NCI-H82 treated with DMSO at 0.1 percent for 48 hours (cell line): ENCODE measurements around the gene THY1.
"Not testable (repeated sequence)": the region's sequence is repeated elsewhere in the genome, so short reads cannot be mapped to it uniquely, and the experiment has no call there.

ENCODE experiments used
- DNase-seq: peaks from one replicate; lab custom pipeline; 2025; ENCODE audit not compliant: unreplicated experiment; lab: John Stamatoyannopoulos, UW

Gene THY1

DNA sequence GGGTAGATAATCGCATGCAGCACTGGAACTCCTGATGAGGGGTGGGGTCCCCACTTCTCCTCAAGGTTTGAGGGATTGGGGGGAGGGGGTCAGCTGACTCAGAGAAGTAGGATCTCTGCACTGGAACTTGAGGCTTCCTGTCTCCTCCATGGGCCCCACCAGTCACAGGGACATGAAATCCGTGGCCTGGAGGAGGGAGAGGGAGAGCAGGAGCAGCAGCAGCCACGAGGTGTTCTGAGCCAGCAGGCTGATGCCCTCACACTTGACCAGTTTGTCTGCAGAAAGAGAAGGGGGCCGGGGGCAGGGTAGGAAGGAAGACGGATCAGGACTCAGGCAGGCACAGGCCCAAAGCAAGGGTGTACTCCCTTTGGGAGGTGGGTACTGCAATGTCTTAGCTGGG lies 3.7 kb downstream of the THY1 start:
- no peak for DNase-seq

DNA sequence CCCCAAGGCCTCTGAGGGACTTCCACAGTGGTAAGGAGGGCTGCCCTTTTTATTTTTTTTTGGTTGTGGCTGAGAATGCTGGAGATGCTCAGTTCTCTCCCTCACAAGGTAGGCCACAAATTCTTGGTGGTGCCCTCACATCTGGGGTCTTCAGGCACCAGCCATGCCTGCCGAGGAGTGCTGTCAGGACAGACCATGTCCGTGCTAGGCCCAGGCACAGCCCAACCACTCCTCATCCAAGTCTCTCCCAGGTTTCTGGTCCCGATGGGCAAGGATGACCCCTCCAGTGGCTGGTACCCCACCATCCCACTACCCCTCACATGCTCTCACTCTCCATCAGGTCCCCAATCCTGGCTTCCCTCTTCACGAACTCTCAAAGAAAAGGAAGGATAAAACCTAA lies 4.2 kb downstream of the THY1 start:
- no peak for DNase-seq

DNA sequence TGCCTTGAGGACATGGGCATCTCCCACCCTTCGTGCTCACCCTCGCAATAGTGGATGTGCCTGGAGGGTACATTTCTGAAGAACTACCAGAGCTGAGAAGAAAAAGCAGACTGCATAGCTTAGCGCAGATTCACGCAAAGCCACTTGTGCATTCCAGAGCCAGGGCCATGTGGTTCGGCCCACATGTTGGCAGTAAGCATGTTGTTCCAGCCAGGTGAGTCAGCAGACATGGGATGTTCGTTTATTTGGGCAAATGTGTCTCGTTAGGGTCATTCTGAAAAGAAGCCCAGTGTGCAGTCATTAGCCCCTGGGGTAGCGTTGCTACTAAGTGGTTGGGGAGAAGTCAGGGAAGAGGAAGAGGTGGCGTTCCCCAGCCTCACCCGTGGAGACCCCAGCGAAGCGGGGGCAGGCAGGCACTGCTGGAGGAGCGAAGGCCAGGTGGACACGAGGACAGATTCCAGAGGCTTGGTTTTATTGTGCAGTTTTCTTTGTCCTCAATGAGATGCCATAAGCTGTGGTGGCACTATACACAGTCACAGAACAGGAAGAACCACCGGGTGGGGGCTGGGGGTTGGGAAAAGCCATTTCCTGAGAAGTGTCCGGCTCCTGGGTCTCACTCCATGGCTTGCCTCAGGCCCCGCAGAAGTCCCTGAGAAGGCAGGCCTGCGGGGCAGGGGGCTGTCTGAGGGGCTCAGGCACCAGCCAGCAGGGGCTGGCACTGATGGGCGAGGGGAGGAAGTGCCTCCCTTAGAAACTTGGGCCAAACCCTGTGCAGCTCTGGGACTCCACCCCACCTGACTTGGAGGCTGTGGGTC lies 5.0 kb downstream of the THY1 start:
- DNase-seq = no peak

DNA sequence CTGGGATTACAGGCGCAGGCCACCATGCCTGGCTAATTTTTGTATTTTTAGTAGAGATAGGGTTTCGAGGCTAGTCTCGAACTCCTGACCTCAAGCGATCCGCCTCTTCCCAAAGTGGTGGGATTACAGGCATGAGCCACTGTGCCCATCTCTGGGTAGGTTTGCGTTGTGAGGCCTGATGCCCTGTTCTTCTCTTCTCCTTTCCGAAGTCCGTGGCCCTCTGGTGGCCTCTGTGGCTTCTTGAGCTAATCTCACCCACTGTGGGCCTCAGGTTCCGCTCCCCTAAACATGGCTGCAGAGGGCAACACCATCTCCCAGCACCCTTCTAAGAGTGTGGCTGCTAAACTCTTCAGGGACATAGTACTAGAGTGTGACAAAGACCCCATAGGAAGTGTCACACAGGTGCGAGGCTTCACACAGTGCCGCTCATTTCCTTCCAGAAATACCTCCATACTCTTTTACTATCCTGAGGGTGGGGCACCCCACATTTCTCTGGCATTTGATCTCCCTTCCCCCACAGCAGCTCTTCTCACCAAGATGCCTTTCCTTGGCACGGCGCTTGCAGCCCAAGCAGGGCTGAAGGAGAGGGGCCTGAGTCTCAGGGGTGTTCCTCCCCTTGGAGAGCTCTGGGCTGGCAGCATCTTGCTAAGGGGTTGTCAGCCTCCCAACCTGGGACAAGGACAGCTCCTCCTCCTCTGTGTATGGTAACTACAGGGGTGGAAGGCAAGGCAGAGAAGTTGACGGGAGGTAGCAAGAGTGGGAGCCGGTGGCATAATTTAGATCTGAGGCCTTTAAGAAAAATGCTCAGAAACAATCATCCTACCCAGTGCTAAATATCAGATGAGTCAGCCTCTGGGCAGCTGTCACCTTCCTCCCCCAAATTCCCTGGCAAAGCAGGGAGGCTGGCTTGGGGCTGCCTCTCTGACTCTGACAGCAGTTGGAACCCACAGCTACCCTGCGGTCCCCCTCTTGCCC lies 6.1 kb downstream of the THY1 start:
- no peak for DNase-seq

DNA sequence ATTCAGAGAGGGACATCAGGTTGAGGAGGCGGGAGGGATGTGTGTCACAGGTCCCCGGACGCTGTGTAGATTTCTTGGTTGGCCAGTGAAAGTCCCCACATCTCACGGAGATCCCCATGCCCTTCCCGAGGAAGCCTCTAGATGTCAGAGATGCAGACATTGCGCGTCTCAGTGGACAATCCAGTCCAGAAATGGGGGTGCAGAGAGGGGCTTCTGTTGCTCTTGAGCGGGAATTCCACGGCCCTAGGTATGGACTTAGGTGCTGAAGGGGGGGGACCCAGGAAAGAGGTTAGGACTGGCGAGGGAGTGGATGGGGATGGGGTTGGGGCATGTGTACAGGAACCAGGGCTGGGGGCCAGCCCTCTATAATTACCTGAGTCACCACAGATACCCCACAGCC lies 7.0 kb downstream of the THY1 start:
- no peak for DNase-seq

DNA sequence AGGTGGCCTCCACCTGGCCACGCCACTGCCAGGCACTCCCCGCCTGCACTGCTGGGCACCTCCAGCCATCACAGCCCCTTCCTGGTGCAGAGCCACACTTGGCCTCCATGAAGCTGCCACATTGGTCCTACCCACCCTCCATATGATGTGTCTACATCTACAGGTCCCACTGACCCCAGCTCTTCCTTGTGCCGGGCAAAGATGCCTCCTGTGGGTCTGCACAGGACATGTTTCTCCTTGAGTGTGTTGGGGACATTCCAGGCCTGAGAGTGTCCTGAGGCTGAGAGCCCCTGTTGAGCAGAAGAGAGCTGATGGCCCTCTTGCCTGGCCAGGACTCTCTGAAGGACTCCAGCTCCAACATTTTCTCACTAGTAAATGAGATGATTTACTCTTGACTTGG lies 7.5 kb downstream of the THY1 start:
- no peak for DNase-seq

DNA sequence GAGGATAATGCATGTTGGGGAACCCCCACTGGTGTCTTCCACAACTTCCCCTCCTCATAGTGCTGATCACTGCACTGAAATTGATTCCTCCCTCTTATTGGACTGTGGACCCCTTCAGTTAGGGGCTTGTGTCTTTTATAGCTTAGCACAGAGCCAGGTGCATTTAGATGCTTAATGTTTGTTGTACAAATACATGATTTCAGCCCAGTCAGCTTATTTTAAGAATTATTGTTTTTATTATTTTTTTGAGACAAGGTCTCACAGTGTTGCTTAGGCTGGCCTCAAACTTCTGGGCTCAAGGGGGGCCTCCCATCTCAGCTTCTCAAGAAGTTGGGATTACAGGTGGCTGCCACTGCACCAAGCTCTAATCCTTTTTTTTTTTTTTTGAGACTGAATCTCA lies 8.2 kb downstream of the THY1 start:
- no peak for DNase-seq

DNA sequence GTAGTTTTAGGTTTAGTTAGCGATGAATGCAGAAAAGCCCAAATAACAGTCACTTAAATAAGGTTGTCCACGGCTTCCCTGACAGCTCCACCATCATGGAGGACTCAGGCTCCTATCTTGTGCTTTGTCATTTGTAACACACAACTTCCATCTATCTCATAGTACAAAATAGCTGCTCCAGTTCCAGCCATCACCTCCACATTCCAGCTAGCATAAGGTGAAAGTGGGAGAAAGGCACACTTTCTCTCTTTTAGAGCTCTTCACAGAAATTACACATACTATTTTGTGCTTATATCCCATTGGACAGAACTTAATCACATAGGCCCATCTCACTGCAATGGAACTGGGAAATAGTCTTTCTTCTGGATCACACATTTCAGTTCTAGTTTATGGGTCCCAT lies 8.7 kb downstream of the THY1 start:
- no peak for DNase-seq

DNA sequence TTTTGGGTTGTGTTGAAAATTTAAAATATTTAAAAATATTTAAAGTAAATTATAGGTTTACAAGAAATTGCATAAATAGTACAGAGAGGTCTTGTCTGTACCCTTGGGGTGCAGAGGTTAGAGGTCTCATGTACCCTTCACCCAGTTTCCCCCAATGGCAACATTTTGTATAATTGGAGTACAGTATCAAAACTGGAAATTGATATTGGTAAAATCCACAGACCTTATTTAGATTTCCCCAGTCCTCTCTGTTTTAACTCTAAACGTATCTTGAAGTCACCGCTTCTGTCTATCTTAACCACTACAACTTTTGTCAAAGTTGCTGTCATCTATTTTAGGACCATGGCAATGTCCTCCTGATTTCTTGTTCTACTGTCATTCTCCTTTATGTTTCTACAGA lies 10.9 kb downstream of the THY1 start:
- no peak for DNase-seq

DNA sequence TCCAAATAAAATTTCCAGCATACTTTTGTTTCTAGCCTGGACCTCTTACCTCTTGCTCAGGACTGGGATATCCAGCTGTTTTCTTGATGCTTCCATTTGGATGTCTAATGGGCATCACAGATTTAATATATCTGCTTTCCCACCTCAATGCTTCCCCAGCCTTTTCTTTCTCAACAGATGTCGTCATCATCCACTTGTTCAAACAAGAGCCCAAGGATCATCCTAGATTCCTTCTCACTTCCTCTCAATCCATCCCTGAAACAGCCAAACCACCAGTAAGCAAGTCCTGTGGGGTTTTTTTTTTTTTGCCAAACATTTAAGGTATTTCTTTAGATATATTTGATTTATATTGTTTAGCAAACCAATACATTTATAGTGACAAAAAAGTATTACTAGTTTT lies 12.5 kb downstream of the THY1 start:
- no peak for DNase-seq

DNA sequence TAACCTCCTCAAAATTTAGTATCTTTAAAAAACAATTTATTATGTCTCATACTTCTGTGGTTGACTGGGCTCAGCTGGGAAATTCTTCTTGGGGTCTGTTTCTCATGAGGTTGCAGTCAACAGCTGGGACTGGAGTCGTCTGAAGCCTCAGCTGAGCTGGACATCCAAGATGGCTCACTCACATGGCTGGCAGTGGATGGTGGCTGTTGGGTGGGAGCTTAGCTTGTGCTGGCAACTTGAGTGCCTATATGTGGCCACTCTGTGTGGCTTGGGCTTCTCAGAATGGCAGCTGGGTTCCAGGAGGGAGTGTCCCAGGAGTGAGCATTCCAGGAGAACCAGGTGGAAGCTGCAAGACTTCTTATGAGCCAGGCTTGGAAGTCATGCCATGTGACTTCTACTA lies 13.2 kb downstream of the THY1 start:
- DNase-seq = no peak

DNA sequence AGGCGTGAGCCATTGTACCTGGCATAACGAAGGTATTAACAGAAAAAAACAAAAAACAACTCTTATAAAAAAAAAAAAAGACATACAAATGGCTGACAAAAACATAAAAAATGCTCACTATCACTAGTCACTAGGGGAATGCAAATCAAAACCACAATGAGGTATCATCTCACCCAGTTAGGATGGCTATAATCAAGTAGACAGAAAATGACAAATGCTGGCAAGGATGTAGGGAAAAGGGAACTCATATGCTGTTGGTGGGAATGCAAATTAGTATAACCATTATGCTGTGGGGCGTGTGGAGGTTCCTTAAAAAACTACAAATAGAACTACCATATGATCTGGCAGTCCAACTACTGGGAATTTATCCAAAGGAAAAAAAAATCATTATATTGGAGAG lies 17.0 kb downstream of the THY1 start:
- DNase-seq = no peak

DNA sequence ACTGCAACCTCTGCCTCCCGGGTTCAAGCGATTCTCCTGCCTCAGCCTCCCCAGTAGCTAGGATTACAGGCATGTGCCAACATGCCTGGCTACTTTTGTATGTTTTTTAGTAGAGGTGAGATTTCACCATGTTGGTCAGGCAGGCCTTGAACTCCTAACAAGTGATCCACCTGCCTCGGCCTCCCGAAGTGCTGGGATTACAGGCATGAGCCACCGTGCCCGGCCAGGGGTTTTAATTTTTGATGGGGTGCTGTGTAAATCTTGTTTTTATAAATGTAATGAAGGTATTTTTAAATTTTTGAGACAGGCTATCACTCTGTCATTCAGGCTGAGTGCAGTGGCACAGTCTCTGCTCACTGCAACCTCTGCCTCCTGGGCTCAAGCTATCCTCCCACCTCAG lies 17.5 kb downstream of the THY1 start:
- not testable (repeated sequence) for DNase-seq

DNA sequence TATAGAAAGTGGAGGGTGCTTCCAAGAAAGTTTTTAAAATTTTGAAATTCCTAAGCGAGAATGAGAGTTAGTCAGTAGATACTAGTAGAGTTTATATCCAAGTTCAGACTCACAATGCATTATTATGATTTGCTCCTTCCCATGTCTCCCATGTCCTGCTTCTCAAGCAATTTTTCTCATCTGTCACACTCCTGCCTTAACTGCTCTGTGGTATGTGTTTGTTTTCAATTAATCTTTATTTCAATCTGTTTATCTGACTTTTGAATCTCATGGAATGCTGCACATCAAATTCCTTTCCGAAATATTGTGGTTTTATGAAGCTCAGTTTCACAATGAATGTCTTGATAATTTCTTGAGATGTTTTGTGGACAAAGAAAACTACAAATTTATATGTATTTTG lies 18.1 kb downstream of the THY1 start:
- no peak for DNase-seq

DNA sequence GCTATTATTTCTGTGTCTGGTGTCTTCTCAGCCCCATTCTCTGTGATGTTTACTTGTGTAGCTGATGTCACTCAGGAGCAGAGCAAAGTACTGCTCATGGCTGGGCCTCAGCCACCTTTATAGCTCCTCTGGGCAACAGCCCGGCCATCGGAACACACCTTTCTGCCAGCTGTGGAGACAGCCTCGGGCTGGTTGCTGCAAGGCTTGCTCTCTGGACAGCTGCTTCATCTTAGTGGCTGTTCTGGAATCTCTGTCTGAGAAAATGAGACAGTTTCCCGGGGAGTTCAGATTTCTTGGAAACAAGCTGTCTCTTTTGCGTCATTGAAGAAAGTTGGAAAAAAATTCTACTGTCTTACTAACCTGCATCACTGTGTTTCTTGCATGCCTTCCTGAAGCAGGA lies 20.0 kb downstream of the THY1 start:
- DNase-seq = no peak

DNA sequence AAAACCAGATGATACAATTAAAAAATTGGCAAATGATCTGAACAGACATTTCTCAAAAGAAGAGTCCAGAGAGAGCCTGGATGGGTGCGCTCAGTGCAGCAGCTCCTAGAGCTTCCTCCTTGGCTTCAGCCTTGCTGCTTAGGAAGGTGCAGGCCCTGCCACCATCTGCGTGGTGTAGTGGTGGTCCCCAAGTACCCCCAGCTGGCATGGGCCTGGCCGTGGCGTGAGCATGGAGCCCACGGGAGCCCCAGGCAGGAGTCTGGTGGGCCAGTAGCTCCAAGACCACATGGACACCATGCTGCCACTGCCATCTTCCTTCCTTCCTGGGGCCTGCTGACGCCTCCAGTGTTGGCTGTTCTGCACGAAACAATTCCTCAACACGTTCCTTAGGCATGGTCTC lies 20.5 kb downstream of the THY1 start:
- DNase-seq = no peak

DNA sequence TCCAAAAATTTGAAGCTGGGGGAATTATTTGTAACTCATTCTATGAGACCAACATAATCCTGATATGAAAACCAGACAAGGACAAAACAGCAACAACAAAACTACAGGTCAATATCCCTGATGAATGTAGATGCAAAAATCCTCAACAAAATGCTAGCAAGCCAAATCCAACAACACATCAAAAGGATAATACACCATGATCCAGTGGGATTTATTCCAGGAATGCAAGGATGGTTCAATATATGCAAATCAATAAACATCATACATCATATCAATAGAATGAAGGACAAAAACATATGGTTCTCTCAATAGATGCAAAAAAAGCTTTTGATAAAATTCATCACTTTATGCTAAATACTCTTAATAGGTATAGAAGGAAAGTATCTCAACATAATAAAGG lies 22.1 kb downstream of the THY1 start:
- no peak for DNase-seq

DNA sequence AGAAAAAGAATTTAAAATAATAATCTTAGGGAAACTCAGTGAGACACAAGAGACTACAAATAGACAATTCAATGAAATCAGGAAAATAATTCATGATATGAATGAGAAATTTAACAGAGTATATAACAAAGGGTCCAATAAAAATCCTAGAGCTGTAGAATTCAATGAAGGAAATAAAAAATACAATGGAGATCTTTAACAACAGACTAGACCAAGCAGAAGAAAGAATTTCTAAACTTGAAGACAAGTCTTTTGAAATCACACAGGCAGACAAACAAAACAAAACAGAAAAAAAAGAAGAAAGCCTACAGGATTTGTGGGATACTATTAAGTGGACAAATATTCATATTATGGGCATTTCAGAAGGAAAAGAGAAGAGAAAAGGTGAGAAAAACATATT lies 25.2 kb downstream of the THY1 start:
- no peak for DNase-seq

DNA sequence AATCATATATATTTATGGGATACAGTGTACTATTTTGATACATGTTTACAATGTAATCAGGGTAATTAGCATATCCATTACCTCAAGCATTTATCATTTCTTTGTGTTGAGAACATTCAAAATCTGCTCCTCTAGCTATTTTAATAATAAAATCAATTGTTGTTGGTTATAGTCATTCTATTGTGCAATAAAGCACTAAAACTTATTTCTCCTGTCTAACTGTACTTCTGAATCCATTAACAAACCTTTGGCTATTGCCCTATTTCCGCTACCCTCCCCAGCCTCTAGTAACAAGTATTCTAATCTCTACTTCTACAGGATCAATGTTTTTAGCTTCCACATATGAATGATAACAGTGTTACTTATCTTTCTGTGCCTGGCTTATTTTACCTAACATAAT lies 26.1 kb downstream of the THY1 start:
- DNase-seq = no peak

DNA sequence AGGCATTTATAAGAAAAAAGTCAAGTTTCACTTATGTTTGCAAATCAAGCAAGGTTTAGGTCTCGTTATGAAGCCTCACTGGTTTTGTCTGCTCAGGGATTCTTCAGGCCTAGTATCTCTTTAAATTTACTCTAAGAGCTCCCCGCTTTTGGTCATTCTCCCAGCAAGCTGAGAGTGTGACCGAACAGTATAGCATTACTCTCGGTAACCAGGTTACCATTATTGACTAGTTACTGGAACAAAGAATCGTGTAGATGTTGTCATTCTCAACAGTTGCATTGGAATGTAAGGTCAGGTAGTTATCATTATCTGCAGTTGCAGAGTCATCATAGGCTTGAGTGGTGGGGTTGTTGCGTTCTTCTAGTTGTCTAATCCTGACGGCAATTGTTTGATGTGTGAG lies 31.7 kb downstream of the THY1 start:
- no peak for DNase-seq

DNA sequence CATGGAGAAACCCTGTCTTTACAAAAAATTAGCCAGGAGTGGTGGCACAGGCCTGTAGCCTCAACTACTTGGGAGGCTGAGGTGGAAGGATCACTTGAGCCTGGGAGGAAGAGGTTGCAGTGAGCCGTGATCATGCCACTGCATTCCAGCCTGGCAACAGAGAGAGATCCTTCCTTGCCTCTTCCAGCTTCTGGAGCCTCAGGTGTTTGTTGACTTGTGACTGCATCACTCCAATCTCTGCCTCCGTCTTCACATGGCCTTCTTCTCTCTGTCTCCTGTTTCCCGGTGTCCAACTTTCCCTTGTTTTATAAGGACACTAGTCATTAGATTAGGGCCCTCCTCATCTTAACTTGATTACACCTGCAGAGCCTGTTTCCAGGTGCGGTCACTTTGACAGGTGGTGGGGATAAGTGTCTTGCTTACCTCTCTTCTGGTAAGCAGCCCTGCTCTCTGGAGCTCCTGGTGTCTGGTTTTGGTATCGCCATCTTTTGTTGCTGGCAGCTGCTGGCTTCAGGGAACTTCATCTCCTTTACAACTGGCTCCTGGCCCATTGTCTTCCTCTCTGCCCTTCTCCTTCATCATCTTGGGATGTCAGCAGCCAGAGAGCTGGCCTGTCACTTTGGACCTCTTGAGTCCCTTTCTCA lies 33.2 kb downstream of the THY1 start:
- DNase-seq = no peak

DNA sequence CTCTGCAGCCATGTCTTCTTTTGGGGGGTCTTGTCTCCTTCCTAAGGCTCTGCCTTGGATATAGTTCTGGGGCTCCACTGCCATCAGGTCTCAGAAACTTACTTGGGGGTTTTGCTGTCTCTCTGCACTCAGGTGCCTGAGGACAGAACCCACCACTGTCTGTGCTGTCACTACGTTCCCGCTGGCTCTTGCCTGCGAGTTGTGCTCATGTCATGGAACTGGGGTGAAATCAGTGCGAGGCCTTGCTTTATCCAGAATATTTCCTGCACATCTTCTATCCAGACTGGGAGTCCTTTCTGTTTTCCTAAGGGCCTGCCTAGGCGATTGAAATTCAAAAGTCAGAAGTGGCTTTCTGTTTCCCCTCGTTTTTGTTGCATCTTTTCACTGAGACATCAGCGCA lies 34.9 kb downstream of the THY1 start:
- DNase-seq = no peak
